Lower lobe of right lung (tissue), 2 donors: ENCODE results near the gene COPS8. TPM values are rescaled to one million over a fixed set of nuclear protein-coding genes. Genes with fewer than 3 reads are reported as not detected.

Experiments used
- ATAC-seq, 2 donors: fragments of 200-7000 bp; cut with Tn5 transposase; one replicate each; pipeline ENCODE4 v1.9.1; 2020 to 2022; ENCODE audit warnings: mild to moderate bottlenecking in 2 of 2, moderate library complexity in 2 of 2
- DNase-seq: peaks from one replicate; pipeline ENCODE4 v3.0.0-alpha.2; 2020
- H3K27ac ChIP-seq: fragments of 200-600 bp; one replicate; pipeline ENCODE4 v1.8.0; 2022
- H3K27me3 ChIP-seq: fragments of 200-600 bp; one replicate; pipeline ENCODE4 v1.8.0; 2022; ENCODE audit warnings: low read depth
- H3K36me3 ChIP-seq: fragments of 200-600 bp; one replicate; pipeline ENCODE4 v1.8.0; 2022; ENCODE audit warnings: mild to moderate bottlenecking
- H3K4me1 ChIP-seq: fragments of 200-600 bp; one replicate; pipeline ENCODE4 v1.8.0; 2022
- H3K4me3 ChIP-seq: fragments of 200-600 bp; one replicate; pipeline ENCODE4 v1.8.0; 2022; ENCODE audit warnings: mild to moderate bottlenecking
- H3K9me3 ChIP-seq: fragments of 200-600 bp; one replicate; pipeline ENCODE4 v1.8.0; 2022
- CTCF ChIP-seq: fragments of 200-600 bp; IDR thresholded peaks from one replicate; pipeline ENCODE4 v1.8.0; 2022; ENCODE audit warnings: antibody characterized with exemption, mild to moderate bottlenecking
- intact Hi-C: fragments of 100-400 bp; cut with DNase I; formaldehyde crosslinking; loops from one replicate; pipeline ENCODE4 v1.11.0; 2022
- total RNA-seq: library from RNA; stranded (reverse); fragmentation: NEBNext Ultra II Directional; extraction: Animal tissue kit (Norgen Biotek cat#: 25700); gene quantifications from one replicate; pipeline ENCODE4 v1.2.1, GENCODE V29; 2021
- donor health status: DM: no; HTN: yes; CAD: no; lungs with severe emphysema.

COPS8 gene
- total RNA-seq, 1 donor from 2014 or later = 31.8 TPM

- Histone ChIP-seq H3K36me3 (peaks cover 19% of the 10 kb centered on the region), H3K4me3 (no peak overlapping the region), H3K27me3 (no peaks in the 10 kb centered on the region), H3K4me1 (peaks cover 22% of the 10 kb centered on the region), H3K27ac (peak overlapping the region; percentile 89), H3K9me3 (no peaks in the 10 kb centered on the region)
- ATAC-seq = no peak
- TF ChIP-seq CTCF = no peak
- intact Hi-C loops = no loop called here
- no peak for DNase-seq
Observed at GRCh38 chr2:237084444-237084843, 1.2 kb upstream of the COPS8 start.

DNA sequence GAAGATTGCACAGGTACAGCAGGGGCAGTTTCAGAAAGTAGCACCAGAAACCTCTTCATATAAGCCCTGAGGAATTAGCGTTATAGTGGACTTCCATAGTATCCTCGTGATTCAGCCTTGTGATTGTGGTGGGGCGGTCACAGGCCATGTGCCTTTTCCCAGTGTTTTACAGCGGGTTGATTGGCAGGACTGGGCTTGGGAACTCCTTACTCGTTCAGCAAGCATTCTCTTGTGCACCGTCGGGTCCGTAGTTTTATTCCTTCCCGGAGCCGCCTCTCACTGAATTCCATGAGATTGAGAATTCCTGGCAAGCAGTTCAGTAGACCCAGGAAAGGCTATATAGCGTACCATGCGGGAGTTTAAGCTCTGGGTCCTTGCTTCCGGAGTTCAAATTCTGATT is 5.2 kb downstream of the COPS8 start:
- no peak overlapping the region for H3K27ac ChIP-seq
- H3K4me3 ChIP-seq = no peak overlapping the region
- no peak for TF ChIP-seq CTCF
- ATAC-seq = no peak
- no peak for DNase-seq
- H3K9me3 ChIP-seq = no peaks in the 10 kb centered on the region
- peaks cover 23% of the 10 kb centered on the region for H3K4me1 ChIP-seq
- intact Hi-C loops = no loop called here
- H3K36me3 ChIP-seq = peaks cover 63% of the 10 kb centered on the region
- H3K27me3 ChIP-seq = no peaks in the 10 kb centered on the region

DNA sequence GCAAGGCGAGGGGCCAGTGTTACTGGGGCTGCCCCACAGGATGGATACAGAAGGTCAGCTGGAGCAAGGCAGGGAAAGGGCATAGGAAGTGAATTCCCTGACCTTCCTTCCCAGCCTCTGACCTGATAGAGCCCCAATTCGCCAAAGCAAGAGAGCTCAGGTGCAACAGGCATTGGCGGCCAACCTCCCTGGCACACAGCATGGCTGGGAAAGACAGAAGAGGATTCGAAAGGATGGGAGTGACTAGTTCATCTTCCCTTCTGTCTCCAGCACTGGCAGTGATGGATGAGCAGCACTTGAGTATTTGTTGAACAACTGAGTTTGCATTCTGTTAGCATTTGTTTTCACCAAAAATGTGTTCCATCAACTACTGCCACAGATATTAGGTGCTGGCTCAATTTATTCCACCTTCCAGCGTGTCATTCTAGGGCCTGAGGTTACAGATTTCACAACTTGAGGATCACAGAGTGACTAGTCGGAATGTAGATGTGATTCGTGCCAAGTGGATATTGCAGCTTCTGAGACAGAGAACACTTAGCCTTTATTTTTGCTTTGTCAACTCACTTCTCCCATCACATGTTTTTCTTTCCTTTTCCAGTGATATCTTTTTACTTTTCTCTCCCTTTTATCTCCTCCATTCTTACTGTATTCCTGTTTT is 6.2 kb downstream of the COPS8 start:
- Histone ChIP-seq H3K9me3 (no peaks in the 10 kb centered on the region), H3K4me1 (peaks cover 16% of the 10 kb centered on the region)
- intact Hi-C loops = no loop called here

DNA sequence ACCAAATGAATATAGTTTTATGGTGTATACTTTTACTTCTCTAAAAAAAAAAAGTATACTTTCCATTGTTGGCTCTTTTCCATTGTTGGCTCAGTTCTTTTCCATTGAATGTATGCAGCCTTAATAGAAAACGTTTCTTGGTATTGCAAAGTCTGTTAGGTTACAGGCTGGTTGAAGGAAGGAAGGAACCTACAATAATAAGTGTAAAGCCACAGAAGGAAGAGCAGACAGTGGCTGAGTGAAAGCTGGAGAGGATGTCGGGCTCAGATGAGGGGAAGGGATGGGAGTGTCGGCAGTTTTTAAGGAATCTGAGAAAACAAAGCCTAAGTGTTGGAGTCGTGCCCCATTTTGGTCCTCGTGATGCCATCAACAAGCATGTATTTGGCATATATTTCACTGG is 6.8 kb downstream of the COPS8 start:
- no peak for DNase-seq
- Histone ChIP-seq H3K27me3 (no peaks in the 10 kb centered on the region), H3K4me1 (peaks cover 10% of the 10 kb centered on the region), H3K9me3 (no peaks in the 10 kb centered on the region), H3K4me3 (no peak overlapping the region), H3K36me3 (peaks cover 78% of the 10 kb centered on the region), H3K27ac (no peak overlapping the region)
- intact Hi-C loops = no loop called here
- no peak for TF ChIP-seq CTCF
- ATAC-seq = no peak

More for the DNA sequence above, 6.2 kb downstream of the COPS8 start:
- TF ChIP-seq CTCF = no peak
- ATAC-seq (no peak), DNase-seq (no peak)
- Histone ChIP-seq H3K27ac (no peak overlapping the region), H3K27me3 (no peaks in the 10 kb centered on the region), H3K4me3 (no peak overlapping the region), H3K36me3 (peaks cover 73% of the 10 kb centered on the region)

DNA sequence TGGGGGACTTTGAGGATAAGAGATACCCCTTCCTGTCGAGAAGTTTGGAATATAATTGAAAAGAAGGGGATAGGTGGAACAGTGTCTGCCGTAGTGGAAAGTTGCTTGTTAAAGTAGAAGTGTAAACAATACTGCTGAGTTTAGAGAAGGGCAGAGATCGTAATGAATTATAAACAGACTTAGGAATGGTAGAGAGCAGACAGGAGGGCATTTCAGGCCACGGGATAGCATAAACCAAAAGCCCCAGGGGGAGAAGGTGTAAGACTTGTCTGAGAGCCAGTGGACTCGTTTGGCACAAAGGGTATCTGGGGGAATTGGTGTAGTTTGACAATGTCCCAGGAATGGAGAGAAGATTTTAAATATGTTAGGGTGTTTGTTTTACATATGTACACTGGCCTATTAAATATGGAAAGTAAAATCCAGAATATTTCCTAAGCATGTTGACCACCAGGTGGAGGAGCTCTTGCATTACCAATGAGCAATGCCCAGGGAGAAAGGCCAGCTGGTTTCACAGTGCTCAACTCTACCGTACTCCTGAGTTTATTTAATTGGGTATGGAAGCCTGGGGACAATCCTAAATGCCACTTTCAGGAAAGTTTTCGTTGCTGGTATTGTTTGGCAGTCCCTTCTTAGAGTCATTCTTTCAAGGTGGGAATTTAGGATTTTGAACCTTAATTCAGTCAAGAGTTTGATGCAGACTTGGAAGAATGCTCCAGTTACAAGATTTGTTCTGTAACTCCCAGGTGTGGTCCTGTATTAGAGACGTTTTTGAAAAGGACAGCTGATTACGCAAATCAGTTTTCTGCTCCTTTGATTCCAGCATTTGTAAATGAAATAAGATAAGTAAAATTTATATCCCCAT is 7.5 kb downstream of the COPS8 start:
- H3K9me3 ChIP-seq = no peaks in the 10 kb centered on the region
- H3K4me3 ChIP-seq = no peak overlapping the region
- no peak for TF ChIP-seq CTCF
- no peaks in the 10 kb centered on the region for H3K27me3 ChIP-seq
- H3K27ac ChIP-seq = no peak overlapping the region
- peaks cover 78% of the 10 kb centered on the region for H3K36me3 ChIP-seq
- intact Hi-C loops = no loop called here
- no peak for DNase-seq
- peaks cover 8% of the 10 kb centered on the region for H3K4me1 ChIP-seq
- ATAC-seq = no peak
